OCI-LY7 (cell line): ENCODE measurements around the gene CCDC70. TPM values are rescaled to one million over a fixed set of nuclear protein-coding genes. Genes with fewer than 3 reads are reported as not detected.

Source experiments
- BruUV-seq: library from RNA; stranded (reverse); fragments of 400-500 nt; replicated peaks from 2 replicates; lab custom pipeline; 2021; lab: Mats Ljungman, UMichigan
- CTCF ChIA-PET: fragments of 300-600 bp; sonication (Branson Sonifier 250); formaldehyde crosslinking; loops from one replicate; lab custom pipeline; 2022; ENCODE audit warnings: antibody characterized with exemption; ENCODE audit not compliant: unreplicated experiment; lab: Charles Lee
- POLR2A ChIA-PET: fragments of 300-600 bp; sonication (Branson Sonifier 250); formaldehyde crosslinking; loops from one replicate; lab custom pipeline; 2022; ENCODE audit warnings: antibody characterized with exemption; lab: Charles Lee
- DNase-seq: peaks from one replicate; pipeline ENCODE4 v3.0.0-alpha.2; 2015; ENCODE audit warnings: low spot score
- H2AFZ ChIP-seq: fragments of 200-600 bp; sonication (generic), shearing (Covaris generic); 2 replicates; pipeline ENCODE4 v1.6.1; 2014; ENCODE audit warnings: mild to moderate bottlenecking, antibody characterized with exemption, low read length, moderate library complexity
- H3K27ac ChIP-seq: fragments of 200-600 bp; sonication (generic); 2 replicates; pipeline ENCODE4 v1.5.1; 2014; ENCODE audit warnings: mixed run types, low read depth, mild to moderate bottlenecking, moderate library complexity, low read length, inconsistent platforms; ENCODE audit not compliant: poor library complexity, severe bottlenecking
- H3K36me3 ChIP-seq: fragments of 200-600 bp; sonication (generic); 2 replicates; pipeline ENCODE4 v1.6.1; 2014; ENCODE audit warnings: mild to moderate bottlenecking, antibody characterized with exemption, low read length, moderate library complexity, mixed read lengths; ENCODE audit not compliant: insufficient read depth
- H3K4me1 ChIP-seq: fragments of 200-600 bp; sonication (generic); 2 replicates; pipeline ENCODE4 v1.5.1; 2014; ENCODE audit warnings: mild to moderate bottlenecking, low read length; ENCODE audit not compliant: insufficient read depth, poor library complexity, severe bottlenecking
- H3K4me2 ChIP-seq: fragments of 200-600 bp; sonication (generic); 2 replicates; pipeline ENCODE4 v1.6.1; 2014; ENCODE audit warnings: mild to moderate bottlenecking, low read length
- H3K4me3 ChIP-seq: fragments of 200-600 bp; sonication (generic); 2 replicates; pipeline ENCODE4 v1.5.1; 2014; ENCODE audit warnings: mild to moderate bottlenecking, low read depth, low read length; ENCODE audit not compliant: poor library complexity, severe bottlenecking
- H3K79me2 ChIP-seq: fragments of 200-600 bp; sonication (generic); 2 replicates; pipeline ENCODE4 v1.6.1; 2016; ENCODE audit warnings: low read depth, mild to moderate bottlenecking, low read length, moderate library complexity, mixed read lengths; ENCODE audit not compliant: insufficient read depth
- H3K9me2 ChIP-seq: fragments of 200-600 bp; sonication (generic); 2 replicates; pipeline ENCODE4 v1.6.1; 2016; ENCODE audit warnings: mild to moderate bottlenecking, low read length, mixed read lengths; ENCODE audit not compliant: insufficient read depth
- H3K9me3 ChIP-seq: fragments of 200-600 bp; sonication (generic); 2 replicates; pipeline ENCODE4 v1.6.1; 2014; ENCODE audit warnings: mild to moderate bottlenecking, mixed run types, low read length, mixed read lengths
- H4K20me1 ChIP-seq: fragments of 200-600 bp; sonication (generic); 2 replicates; pipeline ENCODE4 v1.6.1; 2014; ENCODE audit warnings: mild to moderate bottlenecking, antibody characterized with exemption, low read length, moderate library complexity, mixed read lengths; ENCODE audit not compliant: insufficient read depth
- CTCF ChIP-seq: fragments of 200-600 bp; sonication (generic); conservative IDR thresholded peaks from 2 replicates; pipeline ENCODE4 v1.5.1; 2014; ENCODE audit warnings: mild to moderate bottlenecking, antibody characterized with exemption, low read length, moderate library complexity, mixed read lengths
- EZH2phosphoT487 ChIP-seq: fragments of 200-600 bp; sonication (generic); IDR thresholded peaks from 2 replicates; pipeline ENCODE4 v1.6.1; 2018; ENCODE audit warnings: low read depth, borderline replicate concordance, mild to moderate bottlenecking, mixed run types, antibody characterized with exemption, low read length, moderate library complexity, mixed read lengths
- intact Hi-C: fragments of 100-400 bp; cut with micrococcal nuclease; formaldehyde crosslinking; loops from one replicate; pipeline ENCODE4 v1.10.0; 2022; ENCODE audit not compliant: unreplicated experiment
- total RNA-seq, 2 experiments: library from RNA; depleted of rRNA in 1 of 2; stranded (reverse); fragments of >200 nt in 1 of 2; shearing (Covaris generic) in 1 of 2; gene quantifications; 2 replicates each; pipeline ENCODE4 v1.2.3, GENCODE V29; 2014 to 2022

CCDC70 gene
- total RNA-seq, 2 experiments from 2014 or later = not detected

GRCh38 chr13:51839711-51840540, 21.8 kb upstream of the CCDC70 start:
- no peaks in the 10 kb centered on the region for H3K79me2 ChIP-seq
- H3K4me2 ChIP-seq = no peak overlapping the region
- intact Hi-C loops = no loop called here
- no peak overlapping the region for H3K4me3 ChIP-seq
- no peak overlapping the region for H2AFZ ChIP-seq
- no peaks in the 10 kb centered on the region for H3K9me2 ChIP-seq
- POLR2A ChIA-PET = interaction anchor here (0.5 kb wide), 1 partner anchor 14 kb away, joined by 5 read pairs; no protein-coding TSS in a partner anchor
- H3K36me3 ChIP-seq = no peaks in the 10 kb centered on the region
- H4K20me1 ChIP-seq = no peaks in the 10 kb centered on the region
- no peak overlapping the region for H3K27ac ChIP-seq
- TF ChIP-seq EZH2phosphoT487 (no peak), CTCF (no peak)
- no peaks in the 10 kb centered on the region for H3K9me3 ChIP-seq
- no TSS peak for BruUV-seq
- peaks cover 3% of the 10 kb centered on the region for H3K4me1 ChIP-seq
- CTCF ChIA-PET = no interaction called here
- DNase-seq = no peak

- Histone ChIP-seq H3K4me1 (peaks cover 3% of the 10 kb centered on the region), H3K9me2 (no peaks in the 10 kb centered on the region), H4K20me1 (no peaks in the 10 kb centered on the region), H3K4me2 (no peak overlapping the region), H3K4me3 (no peak overlapping the region), H2AFZ (no peak overlapping the region), H3K36me3 (no peaks in the 10 kb centered on the region), H3K79me2 (no peaks in the 10 kb centered on the region), H3K27ac (no peak overlapping the region), H3K9me3 (no peaks in the 10 kb centered on the region)
- intact Hi-C loops = no loop called here
- no peak for TF ChIP-seq EZH2phosphoT487
- no peak for TF ChIP-seq CTCF
- ChIA-PET CTCF (interaction anchor here (0.6 kb wide), 2 partner anchors 12 to 1307 kb away, joined by 3 read pairs; no protein-coding TSS in a partner anchor), POLR2A (no interaction called here)
- DNase-seq = no peak
- no TSS peak for BruUV-seq
Observed at GRCh38 chr13:51840917-51841316, 20.9 kb upstream of the CCDC70 start.

GRCh38 chr13:51841732-51842131, 20.0 kb upstream of the CCDC70 start:
- H4K20me1 ChIP-seq = no peaks in the 10 kb centered on the region
- ChIA-PET CTCF (interaction anchor here (0.6 kb wide), 1 partner anchor 1306 kb away, joined by 3 read pairs; no protein-coding TSS in a partner anchor), POLR2A (interaction anchor here (0.5 kb wide), 1 partner anchor 13 kb away, joined by 3 read pairs; no protein-coding TSS in a partner anchor)
- H3K4me1 ChIP-seq = no peaks in the 10 kb centered on the region
- no peaks in the 10 kb centered on the region for H3K9me3 ChIP-seq
- intact Hi-C loops = no loop called here
- no peaks in the 10 kb centered on the region for H3K79me2 ChIP-seq
- no peak overlapping the region for H3K4me2 ChIP-seq
- no peaks in the 10 kb centered on the region for H3K36me3 ChIP-seq
- H2AFZ ChIP-seq = no peak overlapping the region
- no peak overlapping the region for H3K27ac ChIP-seq
- H3K9me2 ChIP-seq = no peaks in the 10 kb centered on the region
- no peak for TF ChIP-seq EZH2phosphoT487
- TF ChIP-seq CTCF = no peak
- no TSS peak for BruUV-seq
- no peak overlapping the region for H3K4me3 ChIP-seq
- DNase-seq = no peak
